Fibroblast of lung (primary cell): ENCODE measurements around the gene KNCN. TPM values are rescaled to one million over a fixed set of nuclear protein-coding genes. Genes with fewer than 3 reads are reported as not detected.

ENCODE experiments used
- DNase-seq, 2 donors: peaks; one replicate each; pipeline versions ENCODE4 v3.0.0 to v3.0.0-alpha.2; 2010; ENCODE audit warnings: low read depth in 2 of 2
- H2AFZ ChIP-seq: 2 replicates; pipeline ENCODE4 v1.5.1; 2012; ENCODE audit warnings: low read length, control low read depth, inconsistent platforms
- H3K27ac ChIP-seq: 2 replicates; pipeline ENCODE4 v1.5.1; 2011; ENCODE audit warnings: low read length, control low read depth; ENCODE audit not compliant: insufficient read depth
- H3K27me3 ChIP-seq: 2 replicates; pipeline ENCODE4 v1.5.1; 2011; ENCODE audit warnings: mild to moderate bottlenecking, low read length; ENCODE audit not compliant: control insufficient read depth, insufficient read depth
- H3K36me3 ChIP-seq: 2 replicates; pipeline ENCODE4 v1.5.1; 2011; ENCODE audit warnings: low read length; ENCODE audit not compliant: control insufficient read depth, insufficient read depth
- H3K4me1 ChIP-seq: 2 replicates; pipeline ENCODE4 v1.5.1; 2011; ENCODE audit warnings: low read length; ENCODE audit not compliant: control insufficient read depth, insufficient read depth; ENCODE audit errors: extremely low read depth
- H3K4me2 ChIP-seq: 2 replicates; pipeline ENCODE4 v1.5.1; 2011; ENCODE audit warnings: low read length, control low read depth; ENCODE audit not compliant: insufficient read depth; ENCODE audit errors: extremely low read depth
- H3K4me3 ChIP-seq, 4 experiments: fragments of 200-600 bp in 1 of 4; sonication (generic) in 1 of 4; replicated peaks in 1 of 4; 2 replicates each; pipeline ENCODE4 v1.5.1; 2011 to 2016; ENCODE audit warnings: low read length in 4 of 4, low read depth in 3 of 4, mild to moderate bottlenecking in 3 of 4, control low read depth in 2 of 4, inconsistent platforms in 1 of 4, mixed read lengths in 1 of 4; ENCODE audit not compliant: insufficient read depth in 1 of 4; ENCODE audit errors: control extremely low read depth in 1 of 4
- H3K79me2 ChIP-seq: 2 replicates; pipeline ENCODE4 v1.5.1; 2012; ENCODE audit warnings: mild to moderate bottlenecking, low read length, inconsistent platforms; ENCODE audit not compliant: control insufficient read depth, insufficient read depth
- H3K9ac ChIP-seq: 2 replicates; pipeline ENCODE4 v1.5.1; 2011; ENCODE audit warnings: mild to moderate bottlenecking, low read length, control low read depth; ENCODE audit not compliant: insufficient read depth
- H3K9me3 ChIP-seq: 2 replicates; pipeline ENCODE4 v1.5.1; 2012; ENCODE audit warnings: low read depth, low read length; ENCODE audit not compliant: control insufficient read depth, insufficient read depth
- H4K20me1 ChIP-seq: 2 replicates; pipeline ENCODE4 v1.5.1; 2011; ENCODE audit warnings: low read length; ENCODE audit not compliant: control insufficient read depth, insufficient read depth; ENCODE audit errors: extremely low read depth
- EZH2 ChIP-seq: IDR thresholded peaks from 2 replicates; pipeline ENCODE4 v1.5.1; 2012; ENCODE audit warnings: low read length, control low read depth, mild to moderate bottlenecking; ENCODE audit errors: missing control alignments
- polyA plus RNA-seq, 2 donors: library from polyadenylated mRNA; depleted of rRNA in 1 of 2; stranded (reverse) in 1 of 2; unstranded in 1 of 2; fragments of >200 nt; gene quantifications; 2 replicates each; pipeline ENCODE4 v1.2.1, GENCODE V29; 2011 to 2012; ENCODE audit warnings: missing spikeins in 1 of 2
- total RNA-seq: library from RNA; depleted of rRNA; stranded (reverse); fragments of >200 nt; gene quantifications from 2 replicates; pipeline ENCODE4 v1.2.1, GENCODE V29; 2014
- TF ChIP-seq, protein P1 (sequence below), 2 donors: IDR thresholded peaks in 1 of 2; conservative IDR thresholded peaks in 1 of 2; 1 replicate in 1 of 2; 2 replicates in 1 of 2; pipeline ENCODE4 v1.5.1; 2011 to 2012; ENCODE audit warnings: low read length in 2 of 2, control low read depth in 1 of 2, inconsistent platforms in 1 of 2, low read depth in 1 of 2, mild to moderate bottlenecking in 1 of 2

KNCN gene
- total and polyA plus RNA-seq, 2 donors (not counting 1 experiment from before 2014, with no cell fraction given) = not detected

DNA sequence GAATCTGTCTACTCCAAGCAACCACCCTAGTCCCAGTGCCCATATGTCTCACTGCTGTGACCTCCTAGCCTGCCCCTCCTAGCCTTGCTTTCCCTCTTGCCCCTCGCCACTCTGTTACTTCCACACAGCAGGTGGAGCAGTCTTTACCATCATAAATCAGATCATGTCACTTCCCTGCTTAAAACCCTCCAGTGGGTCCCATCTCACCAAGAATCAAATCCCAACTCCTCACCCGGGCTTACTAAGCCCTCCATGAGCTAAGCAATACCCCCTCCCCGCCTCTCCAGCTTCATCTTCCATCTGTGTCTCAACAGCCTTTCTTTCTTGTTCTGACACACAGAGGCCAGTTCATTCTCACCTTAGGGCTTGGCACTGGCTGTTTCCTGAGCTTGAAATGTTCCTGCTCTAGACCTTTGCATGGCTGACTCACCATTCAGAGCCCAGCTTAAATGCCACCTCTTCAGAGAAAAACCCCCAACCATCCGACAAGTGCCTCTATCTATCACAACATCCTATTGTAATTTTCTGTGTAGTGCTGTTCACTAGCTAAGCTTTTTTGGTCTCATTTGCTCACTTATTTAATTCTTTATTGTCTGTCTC is 22.3 kb downstream of the KNCN start:
- no peaks in the 10 kb centered on the region for H3K79me2 ChIP-seq
- no peak overlapping the region for H3K4me2 ChIP-seq
- TF ChIP-seq EZH2 = no peak
- TF ChIP-seq, protein P1, sequence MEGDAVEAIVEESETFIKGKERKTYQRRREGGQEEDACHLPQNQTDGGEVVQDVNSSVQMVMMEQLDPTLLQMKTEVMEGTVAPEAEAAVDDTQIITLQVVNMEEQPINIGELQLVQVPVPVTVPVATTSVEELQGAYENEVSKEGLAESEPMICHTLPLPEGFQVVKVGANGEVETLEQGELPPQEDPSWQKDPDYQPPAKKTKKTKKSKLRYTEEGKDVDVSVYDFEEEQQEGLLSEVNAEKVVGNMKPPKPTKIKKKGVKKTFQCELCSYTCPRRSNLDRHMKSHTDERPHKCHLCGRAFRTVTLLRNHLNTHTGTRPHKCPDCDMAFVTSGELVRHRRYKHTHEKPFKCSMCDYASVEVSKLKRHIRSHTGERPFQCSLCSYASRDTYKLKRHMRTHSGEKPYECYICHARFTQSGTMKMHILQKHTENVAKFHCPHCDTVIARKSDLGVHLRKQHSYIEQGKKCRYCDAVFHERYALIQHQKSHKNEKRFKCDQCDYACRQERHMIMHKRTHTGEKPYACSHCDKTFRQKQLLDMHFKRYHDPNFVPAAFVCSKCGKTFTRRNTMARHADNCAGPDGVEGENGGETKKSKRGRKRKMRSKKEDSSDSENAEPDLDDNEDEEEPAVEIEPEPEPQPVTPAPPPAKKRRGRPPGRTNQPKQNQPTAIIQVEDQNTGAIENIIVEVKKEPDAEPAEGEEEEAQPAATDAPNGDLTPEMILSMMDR (conservative IDR thresholded peaks at IDR 0.05 in 1 of 2, IDR thresholded peaks at IDR 0.05 in 1 of 2; ENCODE audit: low read depth in 1 of 2, low read length in 2 of 2) = no peak
- H3K4me1 ChIP-seq = no peaks in the 10 kb centered on the region
- no peaks in the 10 kb centered on the region for H3K36me3 ChIP-seq
- H3K4me3 ChIP-seq = no peak overlapping the region
- no peaks in the 10 kb centered on the region for H4K20me1 ChIP-seq
- no peak overlapping the region for H3K27ac ChIP-seq
- H3K27me3 ChIP-seq = peaks cover 44% of the 10 kb centered on the region
- H2AFZ ChIP-seq = no peak overlapping the region
- H3K9me3 ChIP-seq = no peaks in the 10 kb centered on the region
- H3K9ac ChIP-seq = no peak overlapping the region
- no peak for DNase-seq

DNA sequence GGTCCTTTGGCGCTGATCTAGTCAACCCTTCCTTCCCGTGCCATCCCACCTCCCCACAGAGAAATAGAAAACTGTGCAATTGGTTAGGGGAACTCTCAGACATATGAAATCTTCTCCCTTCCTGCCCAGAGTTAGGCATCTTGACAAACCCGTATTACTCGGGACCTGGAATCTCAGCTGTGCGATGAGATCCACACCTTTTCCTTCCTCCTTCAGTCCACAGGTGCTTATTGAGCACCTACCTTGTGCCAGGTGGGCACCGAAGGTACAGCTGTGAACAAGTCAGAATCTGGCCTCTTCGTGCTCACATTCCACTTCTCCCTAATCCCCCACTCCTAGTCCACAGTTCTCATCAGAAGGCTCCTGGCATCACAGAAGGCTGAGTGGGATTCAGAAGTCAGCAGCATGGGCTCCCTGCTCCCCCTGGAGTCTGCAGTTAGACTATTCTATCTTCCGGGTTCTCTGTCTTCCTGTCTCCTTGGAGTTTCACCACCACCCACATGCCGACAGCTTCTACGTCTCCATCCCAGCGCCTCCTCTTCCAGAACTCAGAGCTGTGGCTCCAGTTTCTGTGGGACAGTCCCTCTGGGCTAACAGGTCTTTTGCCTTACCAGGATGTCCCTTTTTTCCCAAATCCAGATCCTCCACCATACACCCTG is 23.0 kb downstream of the KNCN start:
- Histone ChIP-seq H3K79me2 (no peaks in the 10 kb centered on the region), H3K4me2 (no peak overlapping the region), H3K4me3 (no peak overlapping the region), H3K9ac (no peak overlapping the region), H2AFZ (no peak overlapping the region), H3K27ac (no peak overlapping the region), H4K20me1 (no peaks in the 10 kb centered on the region), H3K9me3 (no peaks in the 10 kb centered on the region), H3K27me3 (peaks cover 38% of the 10 kb centered on the region), H3K36me3 (no peaks in the 10 kb centered on the region), H3K4me1 (no peaks in the 10 kb centered on the region)
- TF ChIP-seq, protein P1 (conservative IDR thresholded peaks at IDR 0.05 in 1 of 2, IDR thresholded peaks at IDR 0.05 in 1 of 2; ENCODE audit: low read depth in 1 of 2, low read length in 2 of 2) = peak in 1 of 2 donors; percentile 18
- TF ChIP-seq EZH2 = no peak
- DNase-seq = no peak

DNA sequence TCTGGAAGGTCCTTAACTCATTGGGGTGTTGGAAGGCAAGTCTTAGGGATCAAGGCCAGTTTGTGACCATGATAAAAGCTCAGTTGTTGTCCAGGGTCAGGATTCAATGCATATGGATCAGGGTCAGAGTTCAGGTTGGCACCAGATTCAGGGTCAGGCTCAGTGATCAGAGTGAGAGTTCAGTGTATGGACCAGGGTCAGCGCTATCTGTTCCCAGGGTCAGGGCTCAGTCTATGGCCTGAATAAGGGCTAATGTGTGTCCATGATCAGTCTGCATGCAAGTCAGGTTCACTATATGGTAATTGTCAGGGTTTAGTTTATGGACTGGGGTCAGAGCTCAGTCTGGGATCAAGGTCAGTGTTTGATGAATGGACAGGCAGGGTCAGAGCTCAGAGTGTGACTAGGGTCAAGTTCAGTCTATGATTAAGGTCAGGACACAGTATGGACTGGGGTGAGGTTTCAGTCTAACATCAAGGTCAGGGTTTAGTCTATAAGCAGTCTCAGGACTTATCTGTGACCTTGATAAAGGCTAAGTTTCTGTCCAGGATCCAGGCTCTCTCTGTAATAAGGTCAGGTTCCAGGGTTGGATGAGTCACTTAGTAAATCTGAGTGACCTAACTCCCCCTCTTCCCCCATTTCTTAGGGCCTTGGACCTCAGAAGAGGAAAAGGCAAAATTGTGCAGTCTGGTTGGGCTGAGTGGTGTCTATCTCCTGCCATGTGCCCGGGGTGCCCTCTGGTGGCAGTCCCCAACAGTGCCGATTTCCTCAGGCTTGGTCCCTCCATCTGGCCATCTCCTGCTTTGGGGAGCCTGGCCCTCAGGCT is 23.8 kb downstream of the KNCN start:
- H3K9ac ChIP-seq = no peak overlapping the region
- no peaks in the 10 kb centered on the region for H3K9me3 ChIP-seq
- H4K20me1 ChIP-seq = no peaks in the 10 kb centered on the region
- H3K4me3 ChIP-seq = no peak overlapping the region
- no peak overlapping the region for H2AFZ ChIP-seq
- no peaks in the 10 kb centered on the region for H3K36me3 ChIP-seq
- peaks cover 38% of the 10 kb centered on the region for H3K27me3 ChIP-seq
- no peak overlapping the region for H3K4me2 ChIP-seq
- TF ChIP-seq, protein P1 (conservative IDR thresholded peaks at IDR 0.05 in 1 of 2, IDR thresholded peaks at IDR 0.05 in 1 of 2; ENCODE audit: low read depth in 1 of 2, low read length in 2 of 2) = peak; percentile 91 to 99
- no peak for TF ChIP-seq EZH2
- H3K4me1 ChIP-seq = no peaks in the 10 kb centered on the region
- peak; percentile 48 to 71 for DNase-seq
- H3K79me2 ChIP-seq = no peaks in the 10 kb centered on the region
- no peak overlapping the region for H3K27ac ChIP-seq
